ENCODE results near the gene MYO3B. TPM values are rescaled to one million over a fixed set of nuclear protein-coding genes. Genes with fewer than 3 reads are reported as not detected.

The MYO3B gene
- total RNA-seq, 1 experiment from 2014 or later = 0.63 TPM

DNA sequence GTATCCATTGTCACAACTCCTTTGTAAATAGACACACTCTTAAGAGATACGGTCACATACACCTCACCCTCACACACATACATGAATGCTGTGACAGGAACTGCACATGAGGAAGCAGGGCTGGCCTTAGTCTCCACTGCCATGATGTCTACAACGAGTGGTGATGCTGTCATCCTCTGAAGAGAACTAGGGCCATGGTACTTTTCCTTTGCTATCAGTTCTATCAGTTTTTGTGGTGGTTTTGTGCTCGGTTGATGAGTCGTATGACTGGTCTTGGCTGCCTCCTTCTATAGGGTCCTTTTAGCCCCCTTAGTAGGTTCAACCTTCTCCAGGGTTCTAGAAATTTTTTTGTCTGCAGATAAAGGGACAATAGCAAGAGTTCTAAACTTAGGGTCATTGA, 66.0 kb downstream of the MYO3B start:
- H3K4me1 Mint-ChIP-seq = peaks cover 6 to 7% of the 10 kb centered on the region in 2 experiments; a peak in 2 of 4 replicates
- Histone ChIP-seq H3K18ac (ENCODE audit: insufficient read length, low read depth, low read length) (no peak overlapping the region), H2BK12ac (ENCODE audit: insufficient read length, low read depth, low read length) (no peak overlapping the region), H2AFZ (ENCODE audit: low read length) (no peak overlapping the region), H3K27ac (ENCODE audit: insufficient read length, low read depth, low read length) (no peak overlapping the region), H3K9ac (ENCODE audit: extremely low read depth, insufficient read length, low read length) (no peak overlapping the region), H3K79me1 (ENCODE audit: insufficient read depth, low read depth, low read length, poor library complexity, severe bottlenecking) (no peaks in the 10 kb centered on the region), H2BK15ac (ENCODE audit: low read depth, low read length) (no peak overlapping the region), H4K91ac (ENCODE audit: insufficient read length, low read depth, low read length) (no peak overlapping the region), H4K8ac (replicated peaks; ENCODE audit: insufficient read length, low read depth, low read length) (no peak overlapping the region), H2BK20ac (ENCODE audit: low read depth, low read length, poor library complexity, severe bottlenecking) (no peak overlapping the region), H3K9me3 (ENCODE audit: control insufficient read depth, low read depth, low read length) (no peaks in the 10 kb centered on the region), H3K4me1 (ENCODE audit: insufficient read depth, low read length) (no peaks in the 10 kb centered on the region), H3K27me3 (ENCODE audit: insufficient read depth, low read length) (no peaks in the 10 kb centered on the region), H2AK5ac (ENCODE audit: insufficient read length, low read length) (no peak overlapping the region), H3K4ac (ENCODE audit: low read depth, low read length) (no peak overlapping the region), H2BK120ac (ENCODE audit: low read depth, low read length, poor library complexity, severe bottlenecking) (no peak overlapping the region), H3T11ph (ENCODE audit: low read length) (no peak overlapping the region), H2BK5ac (ENCODE audit: insufficient read length, low read length) (no peak overlapping the region), H4K5ac (ENCODE audit: insufficient read length, low read depth, low read length) (no peak overlapping the region), H3K23ac (ENCODE audit: insufficient read length, low read depth, low read length) (no peak overlapping the region), H3K79me2 (ENCODE audit: insufficient read depth, low read length) (no peaks in the 10 kb centered on the region), H3K23me2 (ENCODE audit: insufficient read length, low read depth, low read length, poor library complexity, severe bottlenecking) (no peaks in the 10 kb centered on the region), H3K4me2 (ENCODE audit: insufficient read depth, insufficient read length, low read length) (no peak overlapping the region), H3K56ac (ENCODE audit: insufficient read length, low read depth, low read length) (no peak overlapping the region), H3K14ac (ENCODE audit: insufficient read depth, low read length) (no peak overlapping the region), H4K20me1 (ENCODE audit: control insufficient read depth, insufficient read depth, insufficient read length) (no peaks in the 10 kb centered on the region)
- H3K27me3 Mint-ChIP-seq (ENCODE audit: low read depth) = no peaks in the 10 kb centered on the region
- no peaks in the 10 kb centered on the region for H3K9me3 Mint-ChIP-seq
- TF ChIP-seq, protein P1, sequence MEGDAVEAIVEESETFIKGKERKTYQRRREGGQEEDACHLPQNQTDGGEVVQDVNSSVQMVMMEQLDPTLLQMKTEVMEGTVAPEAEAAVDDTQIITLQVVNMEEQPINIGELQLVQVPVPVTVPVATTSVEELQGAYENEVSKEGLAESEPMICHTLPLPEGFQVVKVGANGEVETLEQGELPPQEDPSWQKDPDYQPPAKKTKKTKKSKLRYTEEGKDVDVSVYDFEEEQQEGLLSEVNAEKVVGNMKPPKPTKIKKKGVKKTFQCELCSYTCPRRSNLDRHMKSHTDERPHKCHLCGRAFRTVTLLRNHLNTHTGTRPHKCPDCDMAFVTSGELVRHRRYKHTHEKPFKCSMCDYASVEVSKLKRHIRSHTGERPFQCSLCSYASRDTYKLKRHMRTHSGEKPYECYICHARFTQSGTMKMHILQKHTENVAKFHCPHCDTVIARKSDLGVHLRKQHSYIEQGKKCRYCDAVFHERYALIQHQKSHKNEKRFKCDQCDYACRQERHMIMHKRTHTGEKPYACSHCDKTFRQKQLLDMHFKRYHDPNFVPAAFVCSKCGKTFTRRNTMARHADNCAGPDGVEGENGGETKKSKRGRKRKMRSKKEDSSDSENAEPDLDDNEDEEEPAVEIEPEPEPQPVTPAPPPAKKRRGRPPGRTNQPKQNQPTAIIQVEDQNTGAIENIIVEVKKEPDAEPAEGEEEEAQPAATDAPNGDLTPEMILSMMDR (conservative IDR thresholded peaks at IDR 0.05) = no peak
- H3K27ac Mint-ChIP-seq = no peak overlapping the region
- DNase-seq = no peak
- no peaks in the 10 kb centered on the region for H3K36me3 Mint-ChIP-seq (ENCODE audit: insufficient read depth in 1 of 3, low read depth in 3 of 3)
- whole genome bisulfite sequencing (ENCODE audit: extremely low coverage, insufficient read length, low lambda C conversion rate) = no CpG with 5 or more reads among the region's 4 CpGs
- H3K4me3 Mint-ChIP-seq = no peak overlapping the region

Data from H9 (cell line).